Measurements from ENCODE around the gene ACP4.

Gene ACP4

DNA sequence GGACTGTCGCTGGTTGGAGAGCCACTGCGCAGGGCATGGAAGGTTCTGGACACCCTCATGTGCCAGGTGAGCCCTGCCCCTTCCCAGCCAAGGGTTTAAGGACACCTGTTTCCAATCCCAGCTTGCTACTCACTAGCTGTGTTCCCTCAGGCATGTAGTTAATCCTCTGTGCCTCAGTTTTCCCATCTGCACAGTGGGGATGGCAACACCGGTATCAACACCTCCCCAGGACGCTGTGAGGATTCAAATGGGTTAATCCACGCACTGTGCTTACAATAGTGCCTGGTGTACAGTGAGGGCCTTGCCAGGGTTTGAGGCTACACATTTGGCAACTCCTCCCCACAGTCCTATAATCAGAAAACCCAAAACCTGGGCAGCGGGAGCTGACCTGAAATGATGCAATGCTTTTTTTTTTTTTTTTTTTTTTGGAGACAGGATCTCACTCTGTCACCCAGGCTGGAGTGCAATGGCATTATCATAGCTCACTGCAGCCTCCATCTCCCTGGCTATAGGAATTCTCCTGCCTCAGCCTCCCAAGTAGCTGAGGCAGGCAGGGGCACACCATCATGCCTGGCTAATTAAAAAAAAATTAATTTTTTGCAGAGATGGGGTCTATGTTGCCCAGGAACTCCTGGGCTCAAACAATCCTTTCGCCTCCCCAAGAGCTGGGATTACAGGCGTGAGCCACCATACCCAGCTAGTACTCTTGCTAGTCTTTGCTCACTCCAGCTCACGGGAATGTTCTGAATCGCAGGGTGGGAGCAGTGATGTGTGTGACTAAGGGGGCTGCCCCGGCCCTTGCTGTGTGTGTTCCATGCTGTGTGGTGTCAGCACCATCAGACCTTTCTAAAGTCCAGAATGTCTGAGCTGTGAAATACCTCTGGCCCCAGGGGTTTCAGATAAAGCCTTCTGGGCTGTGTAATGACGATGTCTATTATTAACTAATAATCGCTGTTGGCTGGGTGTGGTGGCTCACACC is 2.3 kb downstream of the ACP4 start:
- TF ChIP-seq EGR1 (IDR thresholded peaks at IDR 0.05) = no peak
- no peak for TF ChIP-seq TCF12 (IDR thresholded peaks at IDR 0.05; ENCODE audit: low read depth)
- TF ChIP-seq RAD21 (IDR thresholded peaks at IDR 0.05; ENCODE audit: low read depth) = no peak
- TF ChIP-seq TAF1 (IDR thresholded peaks at IDR 0.05; ENCODE audit: low read depth) = no peak
- no peak for TF ChIP-seq CEBPB (IDR thresholded peaks at IDR 0.05)
- TF ChIP-seq, protein P1, sequence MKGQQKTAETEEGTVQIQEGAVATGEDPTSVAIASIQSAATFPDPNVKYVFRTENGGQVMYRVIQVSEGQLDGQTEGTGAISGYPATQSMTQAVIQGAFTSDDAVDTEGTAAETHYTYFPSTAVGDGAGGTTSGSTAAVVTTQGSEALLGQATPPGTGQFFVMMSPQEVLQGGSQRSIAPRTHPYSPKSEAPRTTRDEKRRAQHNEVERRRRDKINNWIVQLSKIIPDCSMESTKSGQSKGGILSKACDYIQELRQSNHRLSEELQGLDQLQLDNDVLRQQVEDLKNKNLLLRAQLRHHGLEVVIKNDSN (IDR thresholded peaks at IDR 0.05) = no peak
- no peak for TF ChIP-seq EP300 (IDR thresholded peaks at IDR 0.05; ENCODE audit: borderline replicate concordance)
- TF ChIP-seq TEAD4 (IDR thresholded peaks at IDR 0.05) = no peak
- TF ChIP-seq, protein P2, sequence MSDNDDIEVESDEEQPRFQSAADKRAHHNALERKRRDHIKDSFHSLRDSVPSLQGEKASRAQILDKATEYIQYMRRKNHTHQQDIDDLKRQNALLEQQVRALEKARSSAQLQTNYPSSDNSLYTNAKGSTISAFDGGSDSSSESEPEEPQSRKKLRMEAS (IDR thresholded peaks at IDR 0.05) = no peak
- no peak for TF ChIP-seq CREB1 (IDR thresholded peaks at IDR 0.05; ENCODE audit: low read depth)
- no peak for TF ChIP-seq ZBTB7A (IDR thresholded peaks at IDR 0.05; ENCODE audit: low read depth)
- no peak for TF ChIP-seq YY1 (IDR thresholded peaks at IDR 0.05; ENCODE audit: low read depth)
- TF ChIP-seq, protein P3, sequence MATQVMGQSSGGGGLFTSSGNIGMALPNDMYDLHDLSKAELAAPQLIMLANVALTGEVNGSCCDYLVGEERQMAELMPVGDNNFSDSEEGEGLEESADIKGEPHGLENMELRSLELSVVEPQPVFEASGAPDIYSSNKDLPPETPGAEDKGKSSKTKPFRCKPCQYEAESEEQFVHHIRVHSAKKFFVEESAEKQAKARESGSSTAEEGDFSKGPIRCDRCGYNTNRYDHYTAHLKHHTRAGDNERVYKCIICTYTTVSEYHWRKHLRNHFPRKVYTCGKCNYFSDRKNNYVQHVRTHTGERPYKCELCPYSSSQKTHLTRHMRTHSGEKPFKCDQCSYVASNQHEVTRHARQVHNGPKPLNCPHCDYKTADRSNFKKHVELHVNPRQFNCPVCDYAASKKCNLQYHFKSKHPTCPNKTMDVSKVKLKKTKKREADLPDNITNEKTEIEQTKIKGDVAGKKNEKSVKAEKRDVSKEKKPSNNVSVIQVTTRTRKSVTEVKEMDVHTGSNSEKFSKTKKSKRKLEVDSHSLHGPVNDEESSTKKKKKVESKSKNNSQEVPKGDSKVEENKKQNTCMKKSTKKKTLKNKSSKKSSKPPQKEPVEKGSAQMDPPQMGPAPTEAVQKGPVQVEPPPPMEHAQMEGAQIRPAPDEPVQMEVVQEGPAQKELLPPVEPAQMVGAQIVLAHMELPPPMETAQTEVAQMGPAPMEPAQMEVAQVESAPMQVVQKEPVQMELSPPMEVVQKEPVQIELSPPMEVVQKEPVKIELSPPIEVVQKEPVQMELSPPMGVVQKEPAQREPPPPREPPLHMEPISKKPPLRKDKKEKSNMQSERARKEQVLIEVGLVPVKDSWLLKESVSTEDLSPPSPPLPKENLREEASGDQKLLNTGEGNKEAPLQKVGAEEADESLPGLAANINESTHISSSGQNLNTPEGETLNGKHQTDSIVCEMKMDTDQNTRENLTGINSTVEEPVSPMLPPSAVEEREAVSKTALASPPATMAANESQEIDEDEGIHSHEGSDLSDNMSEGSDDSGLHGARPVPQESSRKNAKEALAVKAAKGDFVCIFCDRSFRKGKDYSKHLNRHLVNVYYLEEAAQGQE (IDR thresholded peaks at IDR 0.05; ENCODE audit: low read depth) = no peak
- TF ChIP-seq NFIC (IDR thresholded peaks at IDR 0.05) = no peak

DNA sequence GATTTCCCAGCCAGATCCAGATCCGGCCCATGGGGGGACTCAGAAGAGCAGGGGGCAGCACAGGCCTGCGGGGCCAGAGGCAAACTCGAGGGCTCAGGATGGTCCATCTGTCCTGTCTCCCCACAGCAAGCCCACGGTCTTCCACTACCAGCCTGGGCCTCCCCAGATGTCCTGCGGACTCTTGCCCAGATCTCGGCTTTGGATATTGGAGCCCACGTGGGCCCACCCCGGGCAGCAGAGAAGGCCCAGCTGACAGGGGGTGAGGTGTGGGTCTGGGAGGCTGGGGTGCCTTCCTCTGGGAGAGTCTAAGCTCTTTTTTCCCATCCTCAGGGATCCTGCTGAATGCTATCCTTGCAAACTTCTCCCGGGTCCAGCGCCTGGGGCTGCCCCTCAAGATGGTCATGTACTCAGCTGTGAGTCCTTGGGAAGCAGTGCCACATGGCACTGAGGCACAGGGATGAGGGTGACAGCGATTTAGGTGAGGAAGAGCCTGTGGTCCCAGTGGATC is 3.4 kb downstream of the ACP4 start:
- TF ChIP-seq, protein P2 (IDR thresholded peaks at IDR 0.05) = no peak
- TF ChIP-seq, protein P3 (IDR thresholded peaks at IDR 0.05; ENCODE audit: low read depth) = no peak
- TF ChIP-seq TEAD4 (IDR thresholded peaks at IDR 0.05) = peak; percentile 15; the same call in 1 of the 2 replicates
- TF ChIP-seq, protein P1 (IDR thresholded peaks at IDR 0.05) = no peak
- TF ChIP-seq EGR1 (IDR thresholded peaks at IDR 0.05) = no peak

DNA sequence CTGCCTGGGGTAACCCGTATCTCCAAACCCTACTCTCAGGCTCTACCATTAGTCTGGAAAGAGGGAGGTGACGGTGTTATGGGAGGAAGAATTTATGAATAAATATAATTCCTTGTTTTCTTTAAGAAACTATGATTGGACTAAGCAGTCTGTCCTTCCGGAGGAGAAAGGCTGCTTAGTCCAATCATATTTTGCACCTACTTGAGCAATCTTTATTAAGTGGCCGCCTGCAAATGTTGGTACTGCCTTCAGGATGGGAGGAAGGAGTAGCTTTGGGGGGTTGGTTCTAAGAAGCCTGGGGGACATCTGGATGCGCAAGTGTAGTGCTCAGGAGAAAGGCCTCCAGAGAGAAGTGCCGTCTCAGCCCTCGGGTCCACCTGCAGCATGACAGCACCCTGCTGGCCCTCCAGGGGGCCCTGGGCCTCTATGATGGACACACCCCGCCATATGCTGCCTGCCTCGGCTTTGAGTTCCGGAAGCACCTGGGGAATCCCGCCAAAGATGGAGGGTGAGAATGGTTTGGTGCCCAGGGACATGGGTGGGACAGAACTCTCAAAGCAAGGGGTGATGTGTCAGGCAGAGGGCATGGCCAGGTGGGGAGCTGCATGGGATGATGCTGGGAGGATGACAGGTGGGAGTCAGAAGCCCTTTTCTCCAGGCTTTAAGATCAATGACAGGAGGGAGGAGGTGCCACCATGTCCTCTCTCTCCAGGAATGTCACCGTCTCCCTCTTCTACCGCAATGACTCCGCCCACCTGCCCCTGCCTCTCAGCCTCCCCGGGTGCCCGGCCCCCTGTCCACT is 4.1 kb downstream of the ACP4 start:
- TF ChIP-seq YY1 (IDR thresholded peaks at IDR 0.05; ENCODE audit: low read depth) = peak; percentile 60; the same call in 1 of the 2 replicates
- TF ChIP-seq, protein P3 (IDR thresholded peaks at IDR 0.05; ENCODE audit: low read depth) = no peak
- no peak for TF ChIP-seq TAF1 (IDR thresholded peaks at IDR 0.05; ENCODE audit: low read depth)
- TF ChIP-seq EGR1 (IDR thresholded peaks at IDR 0.05) = no peak; the same call in 1 of the 2 replicates
- peak; percentile 9; the same call in 1 of the 2 replicates for TF ChIP-seq EP300 (IDR thresholded peaks at IDR 0.05; ENCODE audit: borderline replicate concordance)
- TF ChIP-seq, protein P1 (IDR thresholded peaks at IDR 0.05) = no peak
- TF ChIP-seq CEBPB (IDR thresholded peaks at IDR 0.05) = no peak
- TF ChIP-seq CREB1 (IDR thresholded peaks at IDR 0.05; ENCODE audit: low read depth) = no peak
- peak; percentile 59 for TF ChIP-seq TCF12 (IDR thresholded peaks at IDR 0.05; ENCODE audit: low read depth)
- TF ChIP-seq ZBTB7A (IDR thresholded peaks at IDR 0.05; ENCODE audit: low read depth) = no peak
